NCI-H345 treated with DMSO at 0.1 percent for 48 hours (cell line): ENCODE results near the gene TASOR2.

Source experiments
- DNase-seq: peaks from one replicate; lab custom pipeline; 2025; ENCODE audit not compliant: unreplicated experiment; lab: John Stamatoyannopoulos, UW

Gene TASOR2

DNA sequence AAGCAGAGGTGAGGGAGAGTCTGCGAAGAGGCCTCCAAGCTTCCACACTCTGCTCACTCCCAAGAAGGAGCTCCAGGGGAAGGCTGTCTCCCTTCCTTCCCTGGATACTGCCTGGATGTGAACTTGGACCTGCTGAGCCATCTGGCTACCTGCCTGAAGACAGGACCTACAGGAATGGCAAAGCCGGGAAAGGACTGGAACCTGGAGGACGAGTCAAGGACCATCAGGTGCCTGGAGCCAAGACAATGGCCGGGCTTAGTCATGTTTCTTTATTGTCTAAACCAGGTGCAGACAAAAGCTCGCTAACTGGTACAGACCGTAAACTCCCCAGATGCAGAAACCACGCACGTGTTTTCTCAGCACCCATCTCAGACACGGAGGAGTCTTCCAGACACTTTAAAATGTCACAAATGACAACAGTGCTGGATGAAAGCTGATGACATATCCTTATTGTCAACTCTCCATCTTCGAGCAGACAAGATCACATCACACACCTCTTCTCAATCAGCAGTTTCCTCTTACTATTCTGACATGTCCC lies 30.4 kb upstream of the TASOR2 start:
- no peak for DNase-seq

DNA sequence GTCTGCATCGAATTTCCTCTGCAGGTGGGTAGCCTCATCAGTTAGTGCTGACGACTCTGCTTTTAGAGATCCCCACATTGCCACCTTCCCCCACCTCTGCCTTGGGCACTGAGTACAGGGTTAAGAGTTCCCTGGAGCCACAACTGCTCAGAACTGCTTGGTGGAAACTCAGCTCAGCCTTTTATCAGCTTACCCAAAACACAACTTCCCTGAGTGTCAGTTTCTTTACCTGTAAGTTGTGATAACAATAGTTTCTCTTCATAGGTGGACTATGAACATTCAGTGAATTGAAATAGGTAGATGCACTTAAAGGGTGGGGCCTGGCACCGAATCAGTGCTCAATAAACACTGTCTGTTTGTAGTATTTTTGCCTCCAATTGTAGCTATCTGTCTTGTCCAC lies 29.5 kb upstream of the TASOR2 start:
- DNase-seq, result no peak

DNA sequence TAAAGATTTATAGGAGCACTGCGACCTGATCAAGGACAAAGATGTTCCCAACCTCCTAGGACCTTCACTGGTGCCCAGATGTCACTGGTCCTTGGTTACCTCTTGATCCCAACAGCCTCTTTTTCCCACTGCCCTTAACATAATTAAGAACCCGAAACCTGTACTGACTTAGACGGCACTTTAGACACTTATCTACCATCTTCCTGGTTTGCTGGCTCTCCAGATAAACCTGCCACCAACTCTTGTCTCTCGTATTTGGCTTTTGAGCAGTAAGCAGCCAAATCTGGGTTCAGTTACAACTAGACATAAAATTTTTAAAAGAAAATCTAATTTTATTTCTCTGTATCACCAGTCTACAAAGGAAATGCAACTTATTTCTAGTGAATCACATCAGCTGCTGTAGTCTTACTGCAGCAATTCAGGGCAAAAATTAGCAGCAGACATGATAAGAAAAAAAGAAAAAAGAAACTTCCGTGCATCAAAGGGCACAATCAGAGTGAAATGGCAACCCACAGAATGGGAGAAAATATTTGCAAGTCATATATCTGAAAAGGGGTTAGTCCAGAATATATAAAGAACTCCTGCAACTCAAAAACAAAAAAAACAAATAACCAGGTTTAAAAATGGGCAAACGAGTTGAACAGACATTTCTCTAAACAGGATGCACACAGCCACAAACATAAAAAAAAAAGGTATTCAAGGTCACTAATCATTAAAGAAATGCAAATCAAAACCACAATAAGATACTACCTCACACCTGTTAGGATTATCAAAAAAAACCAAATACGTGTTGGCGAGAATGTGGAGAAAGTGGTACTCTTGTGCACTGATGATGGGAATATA lies 27.7 kb upstream of the TASOR2 start:
- DNase-seq, result no peak

DNA sequence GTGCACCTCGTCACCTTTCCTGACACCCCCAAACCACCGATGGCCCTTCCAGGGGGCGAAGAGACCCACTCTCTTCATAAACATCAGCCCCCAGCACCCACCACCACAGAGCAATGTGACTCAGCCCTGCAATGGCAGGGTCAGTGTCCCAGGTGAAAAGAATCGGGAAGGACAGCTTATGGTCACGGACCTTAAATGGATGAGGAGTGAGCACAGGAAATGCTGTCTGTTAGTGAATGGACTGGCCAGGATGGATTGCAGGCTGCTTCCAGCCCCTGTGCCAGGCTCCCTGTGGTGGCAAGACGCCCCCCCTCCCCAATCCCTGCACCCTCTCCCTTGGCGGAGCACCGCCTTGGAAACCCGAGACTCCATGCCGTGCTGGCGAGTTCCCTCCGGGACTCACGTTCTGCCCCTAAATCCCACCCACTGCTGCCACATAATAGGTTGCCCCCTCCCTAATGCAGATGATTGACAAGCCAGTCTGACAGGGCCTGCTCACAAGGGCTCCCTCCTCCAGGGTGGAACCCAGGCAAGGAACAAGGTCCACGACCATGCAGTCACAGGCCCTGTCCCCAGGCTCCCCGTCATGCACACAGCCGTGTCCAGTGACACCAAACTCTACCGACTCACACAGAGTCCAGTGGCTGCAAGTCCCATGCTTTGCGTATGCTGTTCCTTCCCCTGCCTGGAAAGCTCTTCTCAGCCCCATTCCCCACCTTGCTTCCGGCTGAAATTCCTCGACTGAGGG lies 25.6 kb upstream of the TASOR2 start:
- DNase-seq, result no peak

DNA sequence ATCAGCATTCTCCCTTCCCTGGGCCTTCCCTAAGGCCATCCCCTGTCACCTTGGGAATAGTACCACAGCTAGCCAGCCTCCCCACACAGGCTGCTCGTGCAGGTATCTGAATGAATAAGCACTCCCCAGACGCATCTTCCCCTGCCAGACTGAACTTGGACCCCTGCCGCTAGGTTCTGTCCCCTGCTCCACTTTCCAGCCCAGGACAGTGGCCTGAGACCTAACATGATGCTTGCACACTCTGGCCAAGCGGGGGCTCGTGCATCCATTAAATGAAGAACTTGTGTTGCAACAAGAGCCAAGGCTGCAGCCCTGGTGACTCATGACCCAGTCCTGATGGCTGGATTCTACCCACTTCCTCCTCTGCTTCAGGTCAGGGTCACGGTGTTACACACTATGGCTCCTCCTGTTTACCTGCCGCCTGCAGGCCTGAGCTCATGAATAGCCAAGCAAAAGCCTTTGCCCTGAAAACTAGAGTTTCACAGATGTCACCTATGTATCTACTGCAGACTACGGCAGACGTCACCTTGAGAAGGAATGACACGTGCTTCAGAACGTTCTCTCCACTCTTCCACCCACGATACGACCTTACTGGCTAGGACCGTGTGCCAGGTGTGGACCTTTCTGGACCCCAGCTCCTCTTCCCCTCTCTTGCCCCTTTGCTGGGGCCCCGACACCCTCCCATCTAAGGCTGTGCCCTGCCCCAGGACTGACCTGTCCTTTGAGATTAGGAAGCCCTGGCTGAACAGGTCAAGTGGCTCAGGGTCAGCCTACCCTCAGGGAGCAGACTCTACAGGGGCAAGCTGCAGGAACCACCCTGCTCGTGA lies 24.7 kb upstream of the TASOR2 start:
- DNase-seq, result no peak

DNA sequence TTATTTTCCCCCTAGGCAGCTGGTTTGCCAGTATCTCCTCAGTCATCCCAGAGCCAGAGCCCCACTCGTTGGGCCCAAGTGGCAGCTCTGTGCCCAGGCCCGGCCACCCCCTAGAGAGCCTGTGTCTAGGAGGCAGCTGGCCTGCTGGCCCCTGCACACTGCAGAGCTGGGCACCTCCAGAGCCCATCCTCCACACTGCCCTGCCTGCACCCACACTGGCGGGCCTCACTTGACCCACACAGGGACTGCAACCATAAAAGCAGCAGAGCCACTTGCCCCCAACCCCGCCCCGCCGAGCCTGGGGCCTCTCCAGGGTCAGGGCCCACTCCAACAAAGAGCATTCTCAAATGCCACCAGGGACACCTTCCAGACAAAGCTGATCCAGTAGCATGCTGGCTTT lies 23.6 kb upstream of the TASOR2 start:
- DNase-seq, result no peak

DNA sequence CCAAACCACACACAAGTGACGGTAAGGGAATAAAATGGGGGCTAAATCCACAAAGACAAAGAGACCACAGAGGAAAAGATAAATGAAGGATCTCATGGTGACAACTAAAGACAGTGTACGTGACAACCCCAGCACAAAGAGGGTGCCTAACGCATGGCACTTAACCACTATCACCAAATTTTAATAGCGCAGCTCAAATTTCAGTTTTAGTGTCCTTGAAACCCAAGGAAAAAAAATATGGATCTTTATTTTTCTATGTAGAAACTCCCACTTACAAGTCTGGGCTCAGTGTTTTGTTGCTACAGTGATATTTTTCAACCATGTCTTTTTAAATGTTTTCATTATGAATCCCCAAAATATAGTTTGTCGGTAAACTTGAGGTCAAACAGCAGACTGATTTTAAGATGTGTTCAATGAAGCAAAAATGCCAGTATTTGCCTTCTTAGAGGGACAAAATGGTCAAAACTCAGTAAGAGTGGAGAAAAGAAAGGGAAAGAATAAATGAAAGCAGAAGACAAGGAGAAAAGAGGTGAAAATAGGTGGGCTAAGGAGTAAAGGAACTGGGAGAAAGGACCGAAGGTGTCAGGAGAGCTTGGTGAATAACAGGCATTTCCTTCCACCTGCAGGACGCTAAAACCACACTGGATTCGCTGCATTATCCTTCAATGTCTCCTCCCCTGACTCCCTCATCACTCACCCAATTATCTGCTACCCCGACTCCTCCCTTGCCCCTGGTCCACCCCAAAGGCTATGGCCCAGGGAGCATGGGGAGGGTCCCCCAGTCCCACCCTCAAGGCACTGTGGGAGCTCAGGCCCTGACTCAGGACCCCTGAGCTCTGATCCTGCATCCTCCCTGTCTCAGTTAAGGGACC lies 21.7 kb upstream of the TASOR2 start:
- DNase-seq, result no peak

DNA sequence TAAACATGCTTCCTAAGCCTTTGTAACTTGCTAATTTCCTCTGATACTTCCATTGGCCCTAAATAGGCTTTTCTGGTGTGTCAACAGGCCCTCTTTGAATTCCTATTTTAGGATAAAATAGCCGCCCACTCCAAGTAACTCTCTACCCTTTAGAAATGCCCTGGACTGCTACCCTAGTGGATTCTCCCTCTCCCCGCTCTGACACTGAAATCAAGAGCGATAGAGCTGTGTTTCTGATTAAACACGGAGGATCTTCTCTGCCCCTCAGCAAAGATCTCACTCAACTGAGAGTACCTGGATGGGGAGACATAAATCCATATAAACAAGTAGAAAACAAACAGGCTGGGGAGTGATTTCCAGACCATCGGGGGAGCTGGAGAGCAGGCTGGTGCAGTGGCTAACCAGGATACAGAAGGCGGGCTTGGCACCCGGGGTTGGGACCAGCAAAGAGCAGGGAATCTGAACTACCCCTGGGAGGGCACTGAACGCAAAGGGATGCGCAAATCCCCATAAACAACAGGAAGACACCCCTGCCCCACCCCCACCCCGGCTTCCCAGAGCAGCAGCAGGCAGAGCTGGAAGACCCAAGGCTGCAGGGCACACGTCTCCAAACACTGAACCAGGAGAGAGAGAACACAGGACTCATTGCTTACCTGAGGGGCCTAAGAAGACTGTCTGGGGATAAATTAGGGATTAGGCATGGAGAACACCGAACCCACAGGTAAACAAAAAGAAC lies 20.8 kb upstream of the TASOR2 start:
- DNase-seq, result no peak

DNA sequence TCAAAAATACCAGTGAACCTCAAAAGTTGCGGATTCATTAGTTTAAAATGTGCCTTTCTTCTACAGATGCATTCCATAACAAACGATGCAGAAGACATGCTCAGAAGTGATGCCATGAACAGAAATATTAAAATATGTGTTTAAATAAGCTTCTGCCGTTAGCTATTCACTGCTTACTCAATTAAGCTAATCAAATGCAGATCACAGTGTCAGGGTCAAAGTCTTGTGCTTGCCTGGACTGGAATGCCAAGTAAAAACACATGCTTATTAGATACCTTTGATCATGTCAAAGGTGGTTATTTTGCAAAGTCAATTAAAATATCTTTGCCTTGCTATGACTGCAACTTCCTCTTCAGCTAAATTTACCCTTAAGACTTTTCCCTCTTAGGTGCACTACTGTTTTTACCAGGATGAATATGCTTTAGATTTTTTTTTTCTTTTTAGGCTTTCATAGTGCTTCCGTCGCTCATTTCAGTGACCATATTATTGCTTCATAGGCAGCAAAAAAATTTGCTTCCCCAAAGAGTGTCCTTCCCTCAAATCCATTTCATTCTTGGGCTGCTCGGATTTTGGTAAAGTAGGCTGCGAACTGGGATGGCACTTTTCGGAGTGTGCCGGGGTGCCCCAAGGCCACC lies 19.1 kb upstream of the TASOR2 start:
- no peak for DNase-seq

DNA sequence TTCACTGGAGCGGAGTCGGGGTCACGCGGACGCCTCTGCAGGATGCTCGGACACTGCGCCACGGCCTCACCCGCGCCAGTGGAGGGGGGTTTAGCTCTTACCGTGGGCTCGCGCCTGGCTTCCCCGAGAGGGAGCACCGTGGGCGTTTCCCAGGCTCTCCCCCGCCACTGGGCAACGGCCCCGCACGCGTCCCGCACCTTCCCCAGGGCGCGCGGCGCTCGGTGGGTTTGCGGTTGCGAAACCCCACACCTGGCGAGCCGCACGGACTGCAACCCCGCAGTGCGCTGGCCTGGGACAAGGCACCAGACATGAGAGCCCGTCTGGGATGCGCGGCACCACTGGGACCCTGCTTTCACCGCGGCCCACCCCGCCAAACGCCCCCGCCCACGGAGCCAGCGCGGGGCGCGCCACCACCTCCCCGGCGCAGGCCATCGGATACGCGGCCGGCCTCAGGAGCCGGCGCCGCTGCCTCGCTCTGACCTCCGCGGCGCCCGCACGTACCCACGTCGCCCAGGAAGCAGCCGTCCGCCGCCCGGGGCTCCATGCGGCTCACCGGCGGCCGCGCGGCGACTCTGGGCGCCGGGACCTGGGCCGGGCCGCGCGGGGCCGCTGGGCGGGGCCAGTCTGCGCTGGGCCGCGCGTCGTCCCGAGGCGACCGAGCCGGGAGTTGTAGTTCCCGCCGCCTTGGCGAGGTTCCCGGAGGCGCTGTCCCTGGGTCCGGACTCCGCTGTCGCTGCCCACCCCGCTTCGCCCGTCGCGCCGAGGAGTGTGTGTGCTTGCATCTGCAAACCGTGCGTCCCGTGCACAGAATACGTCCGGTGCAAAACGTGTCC lies 18.4 kb upstream of the TASOR2 start, which contains the start of gene ASB13:
Gene ASB13 (minus strand): TSS at position 588 of the 833 bp plus-strand sequence. CDS start 44 bp downstream, at position 544.
- no peak for DNase-seq

GRCh38 chr10:5666841-5667630 lies 17.6 kb upstream of the TASOR2 start:
- no peak for DNase-seq

DNA sequence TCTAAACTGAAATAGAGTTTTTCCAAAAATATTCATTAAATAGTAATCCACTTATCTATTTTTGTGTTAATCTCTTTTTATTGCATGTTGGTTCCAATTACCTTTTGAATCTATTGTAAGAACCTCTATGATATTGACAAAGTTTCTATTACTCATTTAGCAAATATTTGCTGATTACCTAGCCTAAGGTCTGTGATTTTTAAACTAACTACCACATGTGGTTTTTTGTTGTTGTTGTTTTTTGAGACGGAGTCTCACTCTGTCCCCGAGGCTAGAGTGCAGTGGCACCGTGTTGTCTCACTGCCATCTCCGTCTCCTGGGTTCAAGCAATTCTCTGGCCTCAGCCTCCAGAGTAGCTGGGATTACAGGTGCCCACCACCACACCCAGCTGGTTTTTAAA lies 16.2 kb upstream of the TASOR2 start:
- no peak for DNase-seq

DNA sequence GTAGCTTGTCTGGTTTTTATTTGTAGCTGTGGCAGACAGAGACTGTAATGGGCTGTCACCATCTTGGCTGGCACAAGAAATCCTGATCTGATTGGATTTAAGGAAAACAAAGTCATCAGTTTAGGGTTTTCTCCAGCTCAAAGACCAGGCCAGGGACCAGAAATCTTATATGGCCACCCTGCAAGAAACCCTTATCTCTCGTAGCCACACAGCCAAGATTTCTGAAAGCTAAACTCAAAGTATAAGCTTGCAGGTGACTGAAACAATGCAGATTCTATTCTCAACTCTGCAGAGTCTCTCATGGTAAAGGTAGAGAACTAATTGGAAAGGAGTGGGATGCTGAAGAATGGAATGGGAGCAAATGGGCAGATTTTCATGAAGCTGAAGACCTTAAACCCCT lies 15.0 kb upstream of the TASOR2 start:
- no peak for DNase-seq

GRCh38 chr10:5670662-5671375 lies 13.8 kb upstream of the TASOR2 start:
- no peak for DNase-seq

DNA sequence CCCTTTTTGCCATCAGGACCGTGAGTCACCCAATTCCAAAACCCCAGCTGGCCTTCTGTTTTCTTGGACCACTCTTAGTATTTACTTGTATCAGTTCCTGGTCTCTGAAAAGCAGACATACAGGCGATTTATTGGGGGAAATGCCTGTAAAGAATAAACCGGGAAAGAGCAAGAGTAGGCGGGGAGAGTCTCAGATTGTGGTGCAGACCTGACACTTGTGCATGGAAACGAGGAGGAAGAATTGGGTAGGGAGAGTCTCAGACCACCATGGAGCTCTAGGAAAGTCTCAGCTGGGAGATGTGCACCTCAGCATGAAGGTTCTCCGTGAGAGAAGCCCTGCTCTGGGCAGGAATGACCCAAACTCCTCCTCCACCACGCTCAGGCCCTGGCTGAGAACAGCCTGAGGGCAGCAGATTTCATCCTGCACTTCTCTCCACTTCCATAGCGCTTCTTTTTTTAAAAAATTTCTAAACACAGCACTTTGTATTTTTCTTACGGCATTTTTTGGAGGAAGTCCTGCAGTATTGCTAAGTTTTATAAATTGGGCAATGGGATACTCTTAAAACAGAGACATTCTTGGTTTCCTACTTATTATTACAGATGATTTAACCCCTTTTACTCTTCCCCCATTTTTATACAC lies 6.1 kb upstream of the TASOR2 start:
- no peak for DNase-seq

DNA sequence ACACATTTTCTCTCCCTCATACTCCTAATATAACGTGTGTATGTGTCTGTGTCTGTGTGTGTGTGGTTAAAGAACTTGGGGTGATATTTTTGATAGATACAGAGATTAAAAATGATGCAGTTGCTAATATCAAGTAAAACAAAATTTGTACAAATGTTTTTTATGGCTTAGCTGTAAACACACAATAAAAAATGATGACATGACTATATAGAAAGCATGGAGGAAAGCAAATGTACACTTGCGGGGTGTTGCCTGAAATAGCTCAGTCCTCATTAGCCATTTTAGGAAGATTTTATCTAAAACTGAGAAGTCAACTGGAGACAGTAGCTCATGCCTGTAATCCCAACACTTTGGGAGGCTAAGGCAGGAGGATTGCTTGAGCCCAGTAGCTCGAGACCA lies 5.6 kb upstream of the TASOR2 start:
- no peak for DNase-seq
